ENCODE measurements around the gene TRIM3. TPM values are rescaled to one million over a fixed set of nuclear protein-coding genes. Genes with fewer than 3 reads are reported as not detected.

The TRIM3 gene
- total RNA-seq, 1 donor from 2014 or later, result 128 TPM

DNA sequence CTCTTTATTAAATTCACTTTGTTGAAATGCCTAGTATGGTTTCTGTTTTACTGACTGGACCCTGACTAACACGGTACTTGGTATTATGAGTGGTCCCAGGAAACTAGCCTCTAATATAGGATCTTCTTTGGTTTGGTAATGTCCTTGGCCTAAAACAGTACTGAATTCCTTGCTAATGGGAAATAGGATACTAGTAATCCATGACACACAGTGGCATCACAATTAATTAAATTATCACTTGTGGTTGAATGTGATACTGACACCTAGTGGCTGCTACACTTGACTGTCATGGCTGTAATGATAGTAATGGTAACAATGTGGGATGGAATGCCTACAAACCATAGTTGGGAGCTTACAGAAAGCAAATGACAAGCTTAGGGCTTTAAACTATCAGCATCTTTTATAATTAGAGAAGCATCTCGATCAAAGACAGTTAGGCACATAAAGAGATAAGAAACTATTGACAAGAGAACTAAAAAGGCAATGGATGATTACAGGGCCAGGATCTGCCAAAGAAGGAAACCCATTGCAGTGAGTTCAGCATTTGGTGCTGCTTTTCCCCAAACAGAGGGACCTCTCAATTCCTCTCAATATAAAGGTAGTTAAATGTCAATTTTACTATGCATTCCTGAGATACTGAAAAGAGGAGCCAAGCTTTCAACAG, 32.0 kb upstream of the TRIM3 start:
- Mint-ChIP-seq H3K27ac (ENCODE audit: unreplicated experiment) (no peak overlapping the region), H3K27me3 (ENCODE audit: unreplicated experiment) (no peaks in the 10 kb centered on the region), H3K4me3 (ENCODE audit: unreplicated experiment) (no peak overlapping the region), H3K36me3 (ENCODE audit: unreplicated experiment) (no peaks in the 10 kb centered on the region), H3K4me1 (ENCODE audit: low read depth, unreplicated experiment) (peaks cover 2% of the 10 kb centered on the region), H3K9me3 (ENCODE audit: unreplicated experiment) (no peaks in the 10 kb centered on the region)
- DNase-seq, result no peak
- TF ChIP-seq CTCF (IDR thresholded peaks at IDR 0.05; ENCODE audit: partially characterized antibody, unreplicated experiment), result peak; percentile 73

- DNase-seq, result no peak
- Mint-ChIP-seq H3K27ac (ENCODE audit: unreplicated experiment) (no peak overlapping the region), H3K4me3 (ENCODE audit: unreplicated experiment) (no peak overlapping the region), H3K36me3 (ENCODE audit: unreplicated experiment) (no peaks in the 10 kb centered on the region), H3K4me1 (ENCODE audit: low read depth, unreplicated experiment) (peaks cover 2% of the 10 kb centered on the region), H3K9me3 (ENCODE audit: unreplicated experiment) (no peaks in the 10 kb centered on the region), H3K27me3 (ENCODE audit: unreplicated experiment) (no peaks in the 10 kb centered on the region)
- no peak for TF ChIP-seq CTCF (IDR thresholded peaks at IDR 0.05; ENCODE audit: partially characterized antibody, unreplicated experiment)
Observed at GRCh38 chr11:6504166-6504565, 30.4 kb upstream of the TRIM3 start.

DNA sequence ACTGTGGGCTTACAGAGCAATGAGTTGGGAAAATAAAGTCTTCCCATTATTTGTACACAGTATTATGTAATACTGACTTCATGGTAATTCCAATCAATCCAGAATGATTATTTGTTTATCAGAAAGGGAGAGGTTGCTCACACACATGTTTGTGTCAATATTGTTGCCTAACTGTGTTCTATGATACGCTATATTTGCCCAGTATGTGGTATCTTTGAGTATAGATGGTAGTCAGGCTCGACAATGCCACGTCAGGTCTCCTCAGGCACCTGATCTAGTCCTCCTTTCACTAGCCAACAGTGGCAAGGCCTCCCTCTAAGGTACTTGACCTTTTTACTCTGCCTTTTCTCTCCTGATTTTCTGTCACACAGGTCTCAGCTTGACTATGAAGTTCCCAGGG, 28.6 kb upstream of the TRIM3 start:
- H3K9me3 Mint-ChIP-seq (ENCODE audit: unreplicated experiment), result no peaks in the 10 kb centered on the region
- no peaks in the 10 kb centered on the region for H3K36me3 Mint-ChIP-seq (ENCODE audit: unreplicated experiment)
- no peak overlapping the region for H3K4me3 Mint-ChIP-seq (ENCODE audit: unreplicated experiment)
- TF ChIP-seq CTCF (IDR thresholded peaks at IDR 0.05; ENCODE audit: partially characterized antibody, unreplicated experiment), result no peak
- no peak for DNase-seq
- H3K27me3 Mint-ChIP-seq (ENCODE audit: unreplicated experiment), result peaks cover 3% of the 10 kb centered on the region
- peaks cover 2% of the 10 kb centered on the region for H3K4me1 Mint-ChIP-seq (ENCODE audit: low read depth, unreplicated experiment)
- H3K27ac Mint-ChIP-seq (ENCODE audit: unreplicated experiment), result no peak overlapping the region

- Mint-ChIP-seq H3K4me1 (ENCODE audit: low read depth, unreplicated experiment) (no peaks in the 10 kb centered on the region), H3K9me3 (ENCODE audit: unreplicated experiment) (no peaks in the 10 kb centered on the region), H3K27me3 (ENCODE audit: unreplicated experiment) (peaks cover 3% of the 10 kb centered on the region), H3K36me3 (ENCODE audit: unreplicated experiment) (no peaks in the 10 kb centered on the region), H3K27ac (ENCODE audit: unreplicated experiment) (no peak overlapping the region), H3K4me3 (ENCODE audit: unreplicated experiment) (no peak overlapping the region)
- DNase-seq, result no peak
- no peak for TF ChIP-seq CTCF (IDR thresholded peaks at IDR 0.05; ENCODE audit: partially characterized antibody, unreplicated experiment)
Observed at GRCh38 chr11:6498544-6498943, 24.8 kb upstream of the TRIM3 start.

GRCh38 chr11:6498121-6498520, 24.4 kb upstream of the TRIM3 start:
- H3K4me3 Mint-ChIP-seq (ENCODE audit: unreplicated experiment), result no peak overlapping the region
- DNase-seq, result no peak
- H3K9me3 Mint-ChIP-seq (ENCODE audit: unreplicated experiment), result peaks cover 2% of the 10 kb centered on the region
- H3K27me3 Mint-ChIP-seq (ENCODE audit: unreplicated experiment), result peaks cover 3% of the 10 kb centered on the region
- H3K36me3 Mint-ChIP-seq (ENCODE audit: unreplicated experiment), result no peaks in the 10 kb centered on the region
- no peak overlapping the region for H3K27ac Mint-ChIP-seq (ENCODE audit: unreplicated experiment)
- no peaks in the 10 kb centered on the region for H3K4me1 Mint-ChIP-seq (ENCODE audit: low read depth, unreplicated experiment)
- TF ChIP-seq CTCF (IDR thresholded peaks at IDR 0.05; ENCODE audit: partially characterized antibody, unreplicated experiment), result no peak
